ENCODE data around the gene MDH2.
"Not testable (repeated sequence)": the region's sequence is repeated elsewhere in the genome, so short reads cannot be mapped to it uniquely, and the experiment has no call there.

Gene MDH2

DNA sequence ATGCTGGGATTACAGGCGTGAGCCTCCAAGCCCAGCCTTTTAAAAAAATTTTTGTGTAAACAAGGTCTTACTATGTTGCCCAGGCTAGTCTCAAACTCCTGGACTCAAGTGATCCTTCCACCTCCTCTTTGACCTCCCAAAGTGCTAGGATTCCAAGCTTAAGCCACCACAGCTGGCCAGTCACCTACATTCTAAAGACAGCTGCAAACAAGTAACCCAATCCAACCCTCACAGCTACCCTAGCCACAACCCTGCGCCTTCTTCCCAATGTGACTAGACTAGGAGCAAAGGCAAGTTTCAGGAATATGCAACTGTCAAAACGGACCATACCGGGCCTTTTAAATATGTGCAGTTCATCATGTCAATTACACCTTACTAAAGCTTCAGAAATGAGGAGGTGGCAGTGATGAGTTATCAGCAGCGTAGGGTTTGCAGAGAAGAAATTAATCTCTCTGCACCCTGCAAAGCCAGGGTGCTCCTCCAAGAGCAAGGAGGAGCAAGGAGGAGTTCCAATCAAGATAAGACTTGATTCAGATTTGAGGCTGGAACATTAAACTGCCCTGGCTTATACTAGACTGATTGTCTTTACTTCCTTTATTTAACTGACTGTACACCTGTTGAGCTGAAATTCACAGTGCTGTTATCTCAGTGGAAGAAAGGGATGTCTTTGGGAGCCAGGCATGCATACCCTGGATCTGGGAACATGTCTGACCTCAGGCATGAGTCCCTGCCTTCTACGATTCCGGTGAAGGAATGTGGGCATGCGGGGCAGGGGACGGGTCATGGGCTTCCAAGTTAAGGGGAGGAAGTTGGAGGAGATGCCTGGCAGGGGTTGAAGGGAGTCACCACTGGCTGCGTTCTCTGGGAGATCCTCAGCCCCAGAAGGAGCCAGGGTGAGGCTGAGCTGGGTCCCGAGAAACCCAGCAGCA, 38.0 kb upstream of the MDH2 start:
- H3K4me2 ChIP-seq (ENCODE audit: low read length), result no peak overlapping the region
- 0 out of 2 replicates have a peak, but pooled peaks cover 4% of the 10 kb centered on the region for H3K4me1 ChIP-seq (ENCODE audit: control insufficient read depth, low read length)
- no peaks in the 10 kb centered on the region for H4K20me1 ChIP-seq (ENCODE audit: control insufficient read depth, insufficient read depth, low read depth, low read length)
- TF ChIP-seq, protein P1, sequence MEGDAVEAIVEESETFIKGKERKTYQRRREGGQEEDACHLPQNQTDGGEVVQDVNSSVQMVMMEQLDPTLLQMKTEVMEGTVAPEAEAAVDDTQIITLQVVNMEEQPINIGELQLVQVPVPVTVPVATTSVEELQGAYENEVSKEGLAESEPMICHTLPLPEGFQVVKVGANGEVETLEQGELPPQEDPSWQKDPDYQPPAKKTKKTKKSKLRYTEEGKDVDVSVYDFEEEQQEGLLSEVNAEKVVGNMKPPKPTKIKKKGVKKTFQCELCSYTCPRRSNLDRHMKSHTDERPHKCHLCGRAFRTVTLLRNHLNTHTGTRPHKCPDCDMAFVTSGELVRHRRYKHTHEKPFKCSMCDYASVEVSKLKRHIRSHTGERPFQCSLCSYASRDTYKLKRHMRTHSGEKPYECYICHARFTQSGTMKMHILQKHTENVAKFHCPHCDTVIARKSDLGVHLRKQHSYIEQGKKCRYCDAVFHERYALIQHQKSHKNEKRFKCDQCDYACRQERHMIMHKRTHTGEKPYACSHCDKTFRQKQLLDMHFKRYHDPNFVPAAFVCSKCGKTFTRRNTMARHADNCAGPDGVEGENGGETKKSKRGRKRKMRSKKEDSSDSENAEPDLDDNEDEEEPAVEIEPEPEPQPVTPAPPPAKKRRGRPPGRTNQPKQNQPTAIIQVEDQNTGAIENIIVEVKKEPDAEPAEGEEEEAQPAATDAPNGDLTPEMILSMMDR (IDR thresholded peaks at IDR 0.05; ENCODE audit: low read depth, low read length, poor library complexity, severe bottlenecking), result no peak
- TF ChIP-seq EZH2phosphoT487 (IDR thresholded peaks at IDR 0.05; ENCODE audit: borderline replicate concordance, low read length), result no peak
- H3K9me2 ChIP-seq (replicated peaks; ENCODE audit: control insufficient read depth, low read length), result no peaks in the 10 kb centered on the region
- no peaks in the 10 kb centered on the region for H3K27me3 ChIP-seq (ENCODE audit: control insufficient read depth, low read length)
- H3K9me3 ChIP-seq (ENCODE audit: control insufficient read depth, insufficient read depth, low read length), result no peaks in the 10 kb centered on the region
- no peak overlapping the region for H3K27ac ChIP-seq (ENCODE audit: low read depth, low read length)
- H3K4me3 ChIP-seq (ENCODE audit: low read length), result no peak overlapping the region
- no peaks in the 10 kb centered on the region for H3K79me2 ChIP-seq (ENCODE audit: control insufficient read depth, low read length)
- peaks cover 17% of the 10 kb centered on the region for H3K36me3 ChIP-seq (ENCODE audit: control insufficient read depth, low read length)
- H3F3A ChIP-seq (ENCODE audit: control insufficient read depth, insufficient read depth), result no peaks in the 10 kb centered on the region

DNA sequence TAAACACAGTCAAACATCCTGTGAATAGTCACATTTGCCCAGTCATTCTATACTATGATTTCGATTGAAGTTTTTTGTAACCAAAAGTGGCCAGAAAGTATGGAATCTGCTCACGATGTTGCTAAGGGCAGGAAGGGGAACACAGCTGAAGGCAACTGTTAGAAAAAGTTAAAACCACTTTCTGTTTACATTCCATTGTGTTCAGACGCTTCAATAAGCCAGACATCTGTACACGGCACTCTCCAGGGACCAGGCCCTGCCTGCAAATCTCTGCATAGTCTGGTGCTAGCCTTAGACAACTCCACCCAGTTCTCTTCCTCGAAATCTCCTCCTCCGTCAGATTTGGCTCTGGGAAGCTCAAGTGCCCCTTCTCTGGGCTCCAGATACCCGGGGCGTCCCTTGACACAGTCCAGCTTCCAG, 36.5 kb upstream of the MDH2 start:
- no peak for TF ChIP-seq EZH2phosphoT487 (IDR thresholded peaks at IDR 0.05; ENCODE audit: borderline replicate concordance, low read length)
- TF ChIP-seq, protein P1 (IDR thresholded peaks at IDR 0.05; ENCODE audit: low read depth, low read length, poor library complexity, severe bottlenecking), result no peak
- H3K27me3 ChIP-seq (ENCODE audit: control insufficient read depth, low read length), result no peaks in the 10 kb centered on the region
- H3F3A ChIP-seq (ENCODE audit: control insufficient read depth, insufficient read depth), result no peaks in the 10 kb centered on the region
- no peaks in the 10 kb centered on the region for H3K9me3 ChIP-seq (ENCODE audit: control insufficient read depth, insufficient read depth, low read length)
- peaks cover 5% of the 10 kb centered on the region for H3K4me1 ChIP-seq (ENCODE audit: control insufficient read depth, low read length)
- no peaks in the 10 kb centered on the region for H3K9me2 ChIP-seq (replicated peaks; ENCODE audit: control insufficient read depth, low read length)
- H4K20me1 ChIP-seq (ENCODE audit: control insufficient read depth, insufficient read depth, low read depth, low read length), result no peaks in the 10 kb centered on the region
- H3K36me3 ChIP-seq (ENCODE audit: control insufficient read depth, low read length), result peaks cover 13% of the 10 kb centered on the region
- no peak overlapping the region for H3K4me2 ChIP-seq (ENCODE audit: low read length)
- no peak overlapping the region for H3K4me3 ChIP-seq (ENCODE audit: low read length)
- no peaks in the 10 kb centered on the region for H3K79me2 ChIP-seq (ENCODE audit: control insufficient read depth, low read length)
- no peak overlapping the region for H3K27ac ChIP-seq (ENCODE audit: low read depth, low read length)

DNA sequence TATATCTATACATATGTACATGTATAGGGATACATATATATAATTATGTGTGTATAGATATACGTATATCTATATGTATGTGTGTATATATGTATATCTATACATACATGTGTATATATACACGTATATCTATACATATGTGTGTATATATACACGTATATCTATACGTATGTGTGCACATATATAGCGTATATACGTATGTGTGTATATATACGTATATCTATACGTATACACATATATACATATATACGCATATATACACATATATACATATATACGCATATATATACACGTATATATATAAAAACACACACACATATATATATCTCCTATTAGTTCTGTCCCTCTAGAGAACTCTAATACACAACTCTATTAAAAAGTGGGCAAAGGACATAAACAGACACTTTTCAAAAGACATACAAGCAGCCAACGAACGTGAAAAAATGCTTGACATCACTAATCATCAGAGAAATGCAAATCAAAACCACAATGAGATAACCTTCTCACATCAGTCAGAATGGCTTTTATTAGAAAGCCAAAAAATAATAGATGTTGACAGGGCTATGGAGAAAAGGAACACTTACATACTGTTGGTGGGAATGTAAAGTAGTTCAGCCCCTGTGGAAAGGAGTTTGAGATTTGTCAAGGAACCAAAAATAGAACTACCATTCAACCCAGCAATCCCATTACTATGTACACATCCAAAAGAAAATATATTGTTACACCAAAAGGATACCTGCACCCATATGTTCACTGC, 31.5 kb upstream of the MDH2 start:
- Histone ChIP-seq H3K4me3 (ENCODE audit: low read length) (no peak overlapping the region), H3F3A (ENCODE audit: control insufficient read depth, insufficient read depth) (no peaks in the 10 kb centered on the region), H3K9me3 (ENCODE audit: control insufficient read depth, insufficient read depth, low read length) (no peaks in the 10 kb centered on the region), H3K27me3 (ENCODE audit: control insufficient read depth, low read length) (no peaks in the 10 kb centered on the region), H3K4me2 (ENCODE audit: low read length) (no peak overlapping the region), H3K4me1 (ENCODE audit: control insufficient read depth, low read length) (peaks cover 8% of the 10 kb centered on the region), H3K79me2 (ENCODE audit: control insufficient read depth, low read length) (no peaks in the 10 kb centered on the region), H3K36me3 (ENCODE audit: control insufficient read depth, low read length) (peaks cover 32% of the 10 kb centered on the region), H4K20me1 (ENCODE audit: control insufficient read depth, insufficient read depth, low read depth, low read length) (no peaks in the 10 kb centered on the region), H3K9me2 (replicated peaks; ENCODE audit: control insufficient read depth, low read length) (no peaks in the 10 kb centered on the region), H3K27ac (ENCODE audit: low read depth, low read length) (no peak overlapping the region)
- TF ChIP-seq EZH2phosphoT487 (IDR thresholded peaks at IDR 0.05; ENCODE audit: borderline replicate concordance, low read length), result no peak
- TF ChIP-seq, protein P1 (IDR thresholded peaks at IDR 0.05; ENCODE audit: low read depth, low read length, poor library complexity, severe bottlenecking), result no peak

DNA sequence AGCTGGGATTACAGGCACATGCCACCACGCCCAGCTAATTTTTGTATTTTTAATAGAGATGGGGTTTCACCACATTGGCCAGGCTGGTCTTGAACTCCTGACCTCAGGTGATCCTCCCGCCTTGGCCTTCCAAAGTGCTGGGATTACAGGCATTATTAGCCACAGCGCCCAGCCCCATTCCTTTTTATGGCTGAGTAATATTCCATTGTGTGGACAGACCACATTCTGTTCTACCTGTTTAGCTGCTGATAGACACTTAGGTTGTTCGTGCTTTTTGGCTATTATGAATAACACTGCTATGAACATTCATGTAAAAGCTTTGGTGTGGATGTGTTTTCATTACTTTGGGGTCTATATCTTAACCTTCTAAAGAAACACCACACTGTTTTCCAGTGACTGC, 29.4 kb upstream of the MDH2 start:
- Histone ChIP-seq H3K4me1 (ENCODE audit: control insufficient read depth, low read length) (peaks cover 11% of the 10 kb centered on the region), H3K36me3 (ENCODE audit: control insufficient read depth, low read length) (peaks cover 39% of the 10 kb centered on the region)
- not testable (repeated sequence) for H3K27ac ChIP-seq (ENCODE audit: low read depth, low read length); H3K4me2 ChIP-seq (ENCODE audit: low read length); H4K20me1 ChIP-seq (ENCODE audit: control insufficient read depth, insufficient read depth, low read depth, low read length); H3K27me3 ChIP-seq (ENCODE audit: control insufficient read depth, low read length); H3K9me3 ChIP-seq (ENCODE audit: control insufficient read depth, insufficient read depth, low read length); H3K79me2 ChIP-seq (ENCODE audit: control insufficient read depth, low read length); H3K9me2 ChIP-seq (replicated peaks; ENCODE audit: control insufficient read depth, low read length); H3F3A ChIP-seq (ENCODE audit: control insufficient read depth, insufficient read depth); H3K4me3 ChIP-seq (ENCODE audit: low read length)

Measured in DOHH2 (cell line).